Measurements from ENCODE around the gene TP53BP1.

- TF ChIP-seq, protein P1, sequence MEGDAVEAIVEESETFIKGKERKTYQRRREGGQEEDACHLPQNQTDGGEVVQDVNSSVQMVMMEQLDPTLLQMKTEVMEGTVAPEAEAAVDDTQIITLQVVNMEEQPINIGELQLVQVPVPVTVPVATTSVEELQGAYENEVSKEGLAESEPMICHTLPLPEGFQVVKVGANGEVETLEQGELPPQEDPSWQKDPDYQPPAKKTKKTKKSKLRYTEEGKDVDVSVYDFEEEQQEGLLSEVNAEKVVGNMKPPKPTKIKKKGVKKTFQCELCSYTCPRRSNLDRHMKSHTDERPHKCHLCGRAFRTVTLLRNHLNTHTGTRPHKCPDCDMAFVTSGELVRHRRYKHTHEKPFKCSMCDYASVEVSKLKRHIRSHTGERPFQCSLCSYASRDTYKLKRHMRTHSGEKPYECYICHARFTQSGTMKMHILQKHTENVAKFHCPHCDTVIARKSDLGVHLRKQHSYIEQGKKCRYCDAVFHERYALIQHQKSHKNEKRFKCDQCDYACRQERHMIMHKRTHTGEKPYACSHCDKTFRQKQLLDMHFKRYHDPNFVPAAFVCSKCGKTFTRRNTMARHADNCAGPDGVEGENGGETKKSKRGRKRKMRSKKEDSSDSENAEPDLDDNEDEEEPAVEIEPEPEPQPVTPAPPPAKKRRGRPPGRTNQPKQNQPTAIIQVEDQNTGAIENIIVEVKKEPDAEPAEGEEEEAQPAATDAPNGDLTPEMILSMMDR (IDR thresholded peaks at IDR 0.05) = no peak
- no peak for TF ChIP-seq POLR2A (IDR thresholded peaks at IDR 0.05)
Observed at GRCh38 chr15:43469867-43470266, 23.1 kb downstream of the TP53BP1 start.
